MG63 (cell line): ENCODE data around the gene ZBTB48. TPM values are rescaled to one million over a fixed set of nuclear protein-coding genes. Genes with fewer than 3 reads are reported as not detected.

ENCODE experiments used
- DNase-seq: peaks from one replicate; pipeline ENCODE4 v3.0.0-alpha.2; 2020
- H3K27me3 ChIP-seq: fragments of 250-450 bp; sonication (Bioruptor Pico); 2 replicates; pipeline ENCODE4 v1.5.1; 2020; ENCODE audit warnings: mild to moderate bottlenecking, moderate library complexity
- H3K36me3 ChIP-seq: fragments of 250-450 bp; sonication (Bioruptor Pico); 2 replicates; pipeline ENCODE4 v1.5.1; 2020; ENCODE audit warnings: mild to moderate bottlenecking, moderate library complexity
- H3K4me3 ChIP-seq: fragments of 250-450 bp; sonication (Bioruptor Pico); 2 replicates; pipeline ENCODE4 v1.5.1; 2020; ENCODE audit warnings: mild to moderate bottlenecking, moderate library complexity
- H3K9me3 ChIP-seq: fragments of 250-450 bp; sonication (Bioruptor Pico); 2 replicates; pipeline ENCODE4 v1.5.1; 2020; ENCODE audit warnings: mild to moderate bottlenecking, moderate library complexity
- total RNA-seq: library from RNA; depleted of rRNA; stranded (reverse); fragments of >200 nt; shearing (Covaris generic); gene quantifications from 2 replicates; pipeline ENCODE4 v1.2.3, GENCODE V29; 2014; ENCODE audit warnings: low replicate concordance

ZBTB48 gene
- total RNA-seq, 1 experiment from 2014 or later: 32.5 TPM

- no peaks in the 10 kb centered on the region for H3K9me3 ChIP-seq
- no peak for DNase-seq
- H3K36me3 ChIP-seq: peaks cover 40% of the 10 kb centered on the region
- peak overlapping the region; percentile 67 for H3K4me3 ChIP-seq
- H3K27me3 ChIP-seq: no peaks in the 10 kb centered on the region
These were observed 35.4 kb downstream of the ZBTB48 start for GRCh38 chr1:6614929-6615785.

- H3K9me3 ChIP-seq: no peaks in the 10 kb centered on the region
- no peak for DNase-seq
- H3K36me3 ChIP-seq: peaks cover 74% of the 10 kb centered on the region
- H3K4me3 ChIP-seq: no peak overlapping the region
- H3K27me3 ChIP-seq: no peaks in the 10 kb centered on the region
These were observed 39.3 kb downstream of the ZBTB48 start for GRCh38 chr1:6619045-6619444.

- peaks cover 80% of the 10 kb centered on the region for H3K36me3 ChIP-seq
These were observed 41.9 kb downstream of the ZBTB48 start for GRCh38 chr1:6621429-6622391.

GRCh38 chr1:6622396-6623152 lies 42.8 kb downstream of the ZBTB48 start:
- H3K9me3 ChIP-seq: no peaks in the 10 kb centered on the region
- H3K36me3 ChIP-seq: peaks cover 79% of the 10 kb centered on the region
- no peaks in the 10 kb centered on the region for H3K27me3 ChIP-seq
- DNase-seq: no peak
- H3K4me3 ChIP-seq: no peak overlapping the region

More at GRCh38 chr1:6621429-6622391, 41.9 kb downstream of the ZBTB48 start:
- DNase-seq: no peak
- H3K9me3 ChIP-seq: no peaks in the 10 kb centered on the region
- no peaks in the 10 kb centered on the region for H3K27me3 ChIP-seq
- no peak overlapping the region for H3K4me3 ChIP-seq

GRCh38 chr1:6623269-6623965 lies 43.6 kb downstream of the ZBTB48 start:
- Histone ChIP-seq H3K27me3 (no peaks in the 10 kb centered on the region), H3K36me3 (peaks cover 72% of the 10 kb centered on the region), H3K4me3 (no peak overlapping the region), H3K9me3 (no peaks in the 10 kb centered on the region)
- DNase-seq: no peak

- peak; percentile 80 for DNase-seq
- Histone ChIP-seq H3K36me3 (peaks cover 65% of the 10 kb centered on the region), H3K27me3 (no peaks in the 10 kb centered on the region)
These were observed 45.2 kb downstream of the ZBTB48 start, which contains the start of gene THAP3 for GRCh38 chr1:6624710-6625583. Gene THAP3, plus strand, starts transcription at chr1:6624868. Its CDS starts 351 bp downstream, at chr1:6625219.

GRCh38 chr1:6625584-6626149 lies 45.9 kb downstream of the ZBTB48 start:
- Histone ChIP-seq H3K36me3 (peaks cover 61% of the 10 kb centered on the region), H3K27me3 (no peaks in the 10 kb centered on the region), H3K9me3 (no peaks in the 10 kb centered on the region), H3K4me3 (peak overlapping the region; percentile 61)
- DNase-seq: peak; percentile 10

More at GRCh38 chr1:6624710-6625583, 45.2 kb downstream of the ZBTB48 start, which contains the start of gene THAP3:
- Histone ChIP-seq H3K4me3 (peak within 1 kb of the TSS; percentile 61), H3K9me3 (no peaks in the 10 kb centered on the region)

GRCh38 chr1:6627031-6627430 lies 47.2 kb downstream of the ZBTB48 start:
- Histone ChIP-seq H3K9me3 (no peaks in the 10 kb centered on the region), H3K4me3 (no peak overlapping the region), H3K36me3 (peaks cover 51% of the 10 kb centered on the region), H3K27me3 (no peaks in the 10 kb centered on the region)
- no peak for DNase-seq

GRCh38 chr1:6627841-6628545 lies 48.2 kb downstream of the ZBTB48 start:
- peaks cover 49% of the 10 kb centered on the region for H3K36me3 ChIP-seq
- no peak overlapping the region for H3K4me3 ChIP-seq
- no peak for DNase-seq
- no peaks in the 10 kb centered on the region for H3K27me3 ChIP-seq
- H3K9me3 ChIP-seq: no peaks in the 10 kb centered on the region

- Histone ChIP-seq H3K36me3 (peaks cover 39% of the 10 kb centered on the region), H3K9me3 (no peaks in the 10 kb centered on the region), H3K4me3 (no peak overlapping the region), H3K27me3 (no peaks in the 10 kb centered on the region)
- DNase-seq: no peak
These were observed 49.2 kb downstream of the ZBTB48 start for GRCh38 chr1:6628971-6629479.

- DNase-seq: no peak
- Histone ChIP-seq H3K36me3 (peaks cover 38% of the 10 kb centered on the region), H3K27me3 (no peaks in the 10 kb centered on the region), H3K9me3 (no peaks in the 10 kb centered on the region), H3K4me3 (no peak overlapping the region)
These were observed 50.2 kb downstream of the ZBTB48 start for GRCh38 chr1:6630027-6630426.

GRCh38 chr1:6631058-6631457 lies 51.3 kb downstream of the ZBTB48 start:
- peaks cover 47% of the 10 kb centered on the region for H3K36me3 ChIP-seq
- no peaks in the 10 kb centered on the region for H3K9me3 ChIP-seq
- no peak overlapping the region for H3K4me3 ChIP-seq
- no peak for DNase-seq
- no peaks in the 10 kb centered on the region for H3K27me3 ChIP-seq

- no peak overlapping the region for H3K4me3 ChIP-seq
- no peaks in the 10 kb centered on the region for H3K27me3 ChIP-seq
- peaks cover 50% of the 10 kb centered on the region for H3K36me3 ChIP-seq
- H3K9me3 ChIP-seq: no peaks in the 10 kb centered on the region
- no peak for DNase-seq
These were observed 53.1 kb downstream of the ZBTB48 start for GRCh38 chr1:6632588-6633514.
